Measurements from ENCODE around the gene DNM2.

GRCh38 chr19:10835754-10836478 lies 118.0 kb downstream of the DNM2 start, which contains the start of gene TMED1:
- no peak for TF ChIP-seq EZH2 (IDR thresholded peaks at IDR 0.05; ENCODE audit: insufficient read depth, poor library complexity, severe bottlenecking)
- no peak for TF ChIP-seq EZH2phosphoT487 (IDR thresholded peaks at IDR 0.05; ENCODE audit: insufficient read depth, low read depth)
